Suppressor macrophage (primary cell): ENCODE measurements around the gene KRTAP24-1.

ENCODE experiments used
- DNase-seq, 4 experiments: peaks; one replicate each; pipeline ENCODE4 v3.0.0-alpha.2; 2020 to 2022

KRTAP24-1 gene

GRCh38 chr21:30234050-30234449 is 48.7 kb downstream of the KRTAP24-1 start:
- DNase-seq, result no peak

GRCh38 chr21:30233228-30234020 is 49.3 kb downstream of the KRTAP24-1 start:
- no peak for DNase-seq

GRCh38 chr21:30232011-30232410 is 50.7 kb downstream of the KRTAP24-1 start:
- DNase-seq, result no peak
